ENCODE results near the gene CREB3L2. TPM values are rescaled to one million over a fixed set of nuclear protein-coding genes. Genes with fewer than 3 reads are reported as not detected.
A peak's percentile ranks its signal among the peaks of the same experiment; 100 is the strongest.
"Not testable (repeated sequence)": the region's sequence is repeated elsewhere in the genome, so short reads cannot be mapped to it uniquely, and the experiment has no call there.

The CREB3L2 gene
- total and polyA plus RNA-seq, 2 donors, result 3.4 to 6.6 TPM

DNA sequence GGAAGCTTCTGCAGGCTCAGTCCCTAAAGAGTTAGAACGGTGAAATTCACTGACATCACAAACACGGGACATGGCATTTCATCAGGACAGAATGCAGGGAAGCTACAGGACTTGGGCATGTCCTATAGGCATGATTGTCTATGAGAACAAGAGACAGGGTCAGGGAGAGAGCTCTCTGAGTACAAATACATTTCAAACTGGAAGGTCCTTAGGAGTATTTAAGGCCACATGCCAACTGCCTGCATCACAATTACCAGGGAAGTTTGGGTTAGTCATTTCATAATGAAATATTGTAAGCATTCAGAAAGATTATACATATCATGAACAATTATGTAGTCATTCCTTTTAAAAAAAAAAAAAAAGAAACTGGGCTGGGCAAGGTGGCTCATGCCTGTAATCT, 71.3 kb downstream of the CREB3L2 start:
- no peak for DNase-seq (ENCODE audit: low read depth in 6 of 9, low spot score in 9 of 9)
- Histone ChIP-seq H3K27me3 (ENCODE audit: control insufficient read depth in 2 of 2, insufficient read depth in 1 of 2, low read length in 1 of 2) (no peaks in the 10 kb centered on the region), H3K4me1 (ENCODE audit: control insufficient read depth in 2 of 2, insufficient read depth in 2 of 2, low read length in 2 of 2) (peaks cover 6 to 7% of the 10 kb centered on the region in 2 donors), H3K36me3 (ENCODE audit: control insufficient read depth in 2 of 2, insufficient read depth in 2 of 2, low read length in 1 of 2) (peaks cover 0 to 10% of the 10 kb centered on the region in 2 donors), H3K9me3 (ENCODE audit: control insufficient read depth in 2 of 2, insufficient read depth in 1 of 2, low read length in 1 of 2) (no peaks in the 10 kb centered on the region), H3K27ac (ENCODE audit: low read depth in 1 of 2, low read length in 1 of 2) (no peak overlapping the region), H3K4me3 (ENCODE audit: low read length in 2 of 2) (no peak overlapping the region)
- WGBS, result 93% methylated on average over 2 of the region's 2 CpGs

DNA sequence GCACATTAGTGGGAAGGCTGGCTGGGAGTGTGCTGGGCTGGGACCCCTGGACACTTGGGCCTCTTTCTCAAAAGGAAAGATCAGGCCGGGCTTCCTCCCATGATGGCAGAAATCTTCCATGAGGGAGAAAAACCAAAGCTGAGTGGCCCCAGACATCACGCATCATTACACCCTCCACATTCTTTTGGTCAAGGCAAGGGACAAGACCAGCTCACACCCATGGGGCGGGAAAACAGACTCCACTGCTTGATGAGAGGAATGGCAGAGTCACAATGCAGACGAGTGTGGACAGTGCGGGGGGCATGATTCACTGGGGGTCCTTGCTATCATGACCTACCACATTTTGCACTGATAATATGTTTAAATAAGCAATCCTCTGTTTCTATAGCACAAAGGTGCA, 73.3 kb downstream of the CREB3L2 start:
- no peak for DNase-seq (ENCODE audit: low read depth in 6 of 9, low spot score in 9 of 9)
- Histone ChIP-seq H3K36me3 (ENCODE audit: control insufficient read depth in 2 of 2, insufficient read depth in 2 of 2, low read length in 1 of 2) (peaks cover 0 to 10% of the 10 kb centered on the region in 2 donors), H3K9me3 (ENCODE audit: control insufficient read depth in 2 of 2, insufficient read depth in 1 of 2, low read length in 1 of 2) (no peaks in the 10 kb centered on the region), H3K27ac (ENCODE audit: low read depth in 1 of 2, low read length in 1 of 2) (no peak overlapping the region), H3K27me3 (ENCODE audit: control insufficient read depth in 2 of 2, insufficient read depth in 1 of 2, low read length in 1 of 2) (no peaks in the 10 kb centered on the region), H3K4me1 (ENCODE audit: control insufficient read depth in 2 of 2, insufficient read depth in 2 of 2, low read length in 2 of 2) (peaks cover 0 to 2% of the 10 kb centered on the region in 2 donors), H3K4me3 (ENCODE audit: low read length in 2 of 2) (no peak overlapping the region)
- WGBS, result over 99% methylated on average over 5 of the region's 5 CpGs

- DNase-seq (ENCODE audit: low read depth in 6 of 9, low spot score in 9 of 9), result no peak
- Histone ChIP-seq H3K9me3 (ENCODE audit: control insufficient read depth in 2 of 2, insufficient read depth in 1 of 2, low read length in 1 of 2) (no peaks in the 10 kb centered on the region), H3K27me3 (ENCODE audit: control insufficient read depth in 2 of 2, insufficient read depth in 1 of 2, low read length in 1 of 2) (no peaks in the 10 kb centered on the region), H3K36me3 (ENCODE audit: control insufficient read depth in 2 of 2, insufficient read depth in 2 of 2, low read length in 1 of 2) (peaks cover 0 to 10% of the 10 kb centered on the region in 2 donors), H3K4me1 (ENCODE audit: control insufficient read depth in 2 of 2, insufficient read depth in 2 of 2, low read length in 2 of 2) (no peaks in the 10 kb centered on the region), H3K4me3 (ENCODE audit: low read length in 2 of 2) (no peak overlapping the region), H3K27ac (ENCODE audit: low read depth in 1 of 2, low read length in 1 of 2) (no peak overlapping the region)
These were observed 74.5 kb downstream of the CREB3L2 start for GRCh38 chr7:137927386-137927785.

GRCh38 chr7:137926206-137926605, 75.7 kb downstream of the CREB3L2 start:
- not testable (repeated sequence) for H3K4me1 ChIP-seq (ENCODE audit: control insufficient read depth in 2 of 2, insufficient read depth in 2 of 2, low read length in 2 of 2); DNase-seq (ENCODE audit: low read depth in 6 of 9, low spot score in 9 of 9); H3K4me3 ChIP-seq (ENCODE audit: low read length in 2 of 2); H3K27ac ChIP-seq (ENCODE audit: low read depth in 1 of 2, low read length in 1 of 2); H3K27me3 ChIP-seq (ENCODE audit: control insufficient read depth in 2 of 2, insufficient read depth in 1 of 2, low read length in 1 of 2); H3K9me3 ChIP-seq (ENCODE audit: control insufficient read depth in 2 of 2, insufficient read depth in 1 of 2, low read length in 1 of 2)
- 98% methylated on average over 6 of the region's 6 CpGs for WGBS
- H3K36me3 ChIP-seq (ENCODE audit: control insufficient read depth in 2 of 2, insufficient read depth in 2 of 2, low read length in 1 of 2), result peaks cover 0 to 10% of the 10 kb centered on the region in 2 donors

GRCh38 chr7:137925754-137926153, 76.1 kb downstream of the CREB3L2 start:
- no peak overlapping the region for H3K4me3 ChIP-seq (ENCODE audit: low read length in 2 of 2)
- H3K27me3 ChIP-seq (ENCODE audit: control insufficient read depth in 2 of 2, insufficient read depth in 1 of 2, low read length in 1 of 2), result no peaks in the 10 kb centered on the region
- peaks cover 0 to 10% of the 10 kb centered on the region in 2 donors for H3K36me3 ChIP-seq (ENCODE audit: control insufficient read depth in 2 of 2, insufficient read depth in 2 of 2, low read length in 1 of 2)
- no peaks in the 10 kb centered on the region for H3K9me3 ChIP-seq (ENCODE audit: control insufficient read depth in 2 of 2, insufficient read depth in 1 of 2, low read length in 1 of 2)
- WGBS, result 82% methylated on average over 4 of the region's 4 CpGs
- H3K4me1 ChIP-seq (ENCODE audit: control insufficient read depth in 2 of 2, insufficient read depth in 2 of 2, low read length in 2 of 2), result no peaks in the 10 kb centered on the region
- no peak overlapping the region for H3K27ac ChIP-seq (ENCODE audit: low read depth in 1 of 2, low read length in 1 of 2)
- DNase-seq (ENCODE audit: low read depth in 6 of 9, low spot score in 9 of 9), result no peak

- H3K36me3 ChIP-seq (ENCODE audit: control insufficient read depth in 2 of 2, insufficient read depth in 2 of 2, low read length in 1 of 2), result peaks cover 0 to 10% of the 10 kb centered on the region in 2 donors
- no peak for DNase-seq (ENCODE audit: low read depth in 6 of 9, low spot score in 9 of 9)
These were observed 76.8 kb downstream of the CREB3L2 start for GRCh38 chr7:137925091-137925490.

GRCh38 chr7:137923380-137923779, 78.5 kb downstream of the CREB3L2 start:
- Histone ChIP-seq H3K27ac (ENCODE audit: low read depth in 1 of 2, low read length in 1 of 2) (no peak overlapping the region), H3K9me3 (ENCODE audit: control insufficient read depth in 2 of 2, insufficient read depth in 1 of 2, low read length in 1 of 2) (no peaks in the 10 kb centered on the region), H3K4me1 (ENCODE audit: control insufficient read depth in 2 of 2, insufficient read depth in 2 of 2, low read length in 2 of 2) (no peaks in the 10 kb centered on the region), H3K4me3 (ENCODE audit: low read length in 2 of 2) (no peak overlapping the region), H3K36me3 (ENCODE audit: control insufficient read depth in 2 of 2, insufficient read depth in 2 of 2, low read length in 1 of 2) (peaks cover 3 to 10% of the 10 kb centered on the region in 2 donors), H3K27me3 (ENCODE audit: control insufficient read depth in 2 of 2, insufficient read depth in 1 of 2, low read length in 1 of 2) (no peaks in the 10 kb centered on the region)
- 97% methylated on average over 5 of the region's 5 CpGs for WGBS
- no peak for DNase-seq (ENCODE audit: low read depth in 6 of 9, low spot score in 9 of 9)

More at GRCh38 chr7:137925091-137925490, 76.8 kb downstream of the CREB3L2 start:
- Histone ChIP-seq H3K27me3 (ENCODE audit: control insufficient read depth in 2 of 2, insufficient read depth in 1 of 2, low read length in 1 of 2) (no peaks in the 10 kb centered on the region), H3K4me1 (ENCODE audit: control insufficient read depth in 2 of 2, insufficient read depth in 2 of 2, low read length in 2 of 2) (no peaks in the 10 kb centered on the region), H3K27ac (ENCODE audit: low read depth in 1 of 2, low read length in 1 of 2) (no peak overlapping the region), H3K9me3 (ENCODE audit: control insufficient read depth in 2 of 2, insufficient read depth in 1 of 2, low read length in 1 of 2) (no peaks in the 10 kb centered on the region), H3K4me3 (ENCODE audit: low read length in 2 of 2) (no peak overlapping the region)

- no peaks in the 10 kb centered on the region for H3K4me1 ChIP-seq (ENCODE audit: control insufficient read depth in 2 of 2, insufficient read depth in 2 of 2, low read length in 2 of 2)
- 70% methylated on average over 6 of the region's 6 CpGs for WGBS
These were observed 81.1 kb downstream of the CREB3L2 start for GRCh38 chr7:137920637-137921399.

GRCh38 chr7:137919987-137920386, 81.9 kb downstream of the CREB3L2 start:
- Histone ChIP-seq H3K27me3 (ENCODE audit: control insufficient read depth in 2 of 2, insufficient read depth in 1 of 2, low read length in 1 of 2) (no peaks in the 10 kb centered on the region), H3K9me3 (ENCODE audit: control insufficient read depth in 2 of 2, insufficient read depth in 1 of 2, low read length in 1 of 2) (no peaks in the 10 kb centered on the region), H3K4me1 (ENCODE audit: control insufficient read depth in 2 of 2, insufficient read depth in 2 of 2, low read length in 2 of 2) (no peaks in the 10 kb centered on the region), H3K27ac (ENCODE audit: low read depth in 1 of 2, low read length in 1 of 2) (no peak overlapping the region), H3K36me3 (ENCODE audit: control insufficient read depth in 2 of 2, insufficient read depth in 2 of 2, low read length in 1 of 2) (peaks cover 0 to 3% of the 10 kb centered on the region in 2 donors), H3K4me3 (ENCODE audit: low read length in 2 of 2) (no peak overlapping the region)
- DNase-seq (ENCODE audit: low read depth in 6 of 9, low spot score in 9 of 9), result no peak
- WGBS, result 97% methylated on average over 1 of the region's 1 CpG

More at GRCh38 chr7:137920637-137921399, 81.1 kb downstream of the CREB3L2 start:
- H3K27me3 ChIP-seq (ENCODE audit: control insufficient read depth in 2 of 2, insufficient read depth in 1 of 2, low read length in 1 of 2), result no peaks in the 10 kb centered on the region
- H3K4me3 ChIP-seq (ENCODE audit: low read length in 2 of 2), result no peak overlapping the region
- H3K27ac ChIP-seq (ENCODE audit: low read depth in 1 of 2, low read length in 1 of 2), result peak overlapping the region in 1 of 2 donors; percentile 28
- H3K36me3 ChIP-seq (ENCODE audit: control insufficient read depth in 2 of 2, insufficient read depth in 2 of 2, low read length in 1 of 2), result peaks cover 0 to 3% of the 10 kb centered on the region in 2 donors
- DNase-seq (ENCODE audit: low read depth in 6 of 9, low spot score in 9 of 9), result peak in 1 of 9 donors; percentile 41
- no peaks in the 10 kb centered on the region for H3K9me3 ChIP-seq (ENCODE audit: control insufficient read depth in 2 of 2, insufficient read depth in 1 of 2, low read length in 1 of 2)

All from thymus (tissue), 11 donors.